Stimulated activated effector memory CD8-positive, alpha-beta T cell treated with anti-CD3 and anti-CD28 coated beads, Interleukin-12 subunit alpha, Interleukin-12 subunit beta, amount 100 ng/mL, for 72 hours (primary cell): ENCODE measurements around the gene FAM184A.

Source experiments
- ATAC-seq: fragments of 150-1000 bp; cut with Tn5 transposase; 2 replicates; pipeline ENCODE4 v1.10.0; 2021
- DNase-seq, 2 donors: peaks; one replicate each; pipeline ENCODE4 v3.0.0; 2021 to 2022; ENCODE audit warnings: low spot score in 2 of 2
- H3K27ac Mint-ChIP-seq: one replicate; pipeline ENCODE4 v1.8.0; 2022; ENCODE audit warnings: mild to moderate bottlenecking, mixed read lengths
- H3K36me3 Mint-ChIP-seq: one replicate; pipeline ENCODE4 v1.8.0; 2022; ENCODE audit warnings: mild to moderate bottlenecking, mixed read lengths
- H3K4me1 Mint-ChIP-seq: one replicate; pipeline ENCODE4 v1.8.0; 2022; ENCODE audit warnings: mixed read lengths
- H3K4me3 Mint-ChIP-seq: one replicate; pipeline ENCODE4 v1.8.0; 2022; ENCODE audit warnings: mild to moderate bottlenecking, mixed read lengths
- H3K9me3 Mint-ChIP-seq: one replicate; pipeline ENCODE4 v1.8.0; 2022; ENCODE audit warnings: mixed read lengths

Gene FAM184A

DNA sequence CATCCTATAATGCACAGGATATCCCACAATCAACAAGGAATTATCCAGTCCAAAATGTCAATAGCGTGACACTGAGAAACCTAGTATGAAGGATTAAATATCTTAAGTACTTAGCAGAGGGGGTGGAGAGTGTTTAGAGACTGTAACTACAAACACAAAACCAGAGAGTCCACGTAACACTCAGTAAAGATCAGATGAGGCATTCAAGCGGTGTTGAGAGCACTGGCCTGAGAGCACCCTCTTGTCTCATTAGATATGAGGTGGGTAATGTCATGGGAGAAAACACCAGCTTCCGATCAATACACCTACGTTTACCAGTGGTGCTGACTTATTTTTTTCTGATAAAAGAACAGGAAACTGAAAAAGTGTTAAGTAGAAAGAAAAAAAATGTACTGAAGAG lies 2.3 kb downstream of the FAM184A start:
- peak; percentile 57 for ATAC-seq
- Mint-ChIP-seq H3K4me3 (peak overlapping the region; percentile 57), H3K27ac (peak overlapping the region; percentile 29), H3K36me3 (no peaks in the 10 kb centered on the region), H3K4me1 (peaks cover 21% of the 10 kb centered on the region), H3K9me3 (no peaks in the 10 kb centered on the region)
- no peak for DNase-seq

DNA sequence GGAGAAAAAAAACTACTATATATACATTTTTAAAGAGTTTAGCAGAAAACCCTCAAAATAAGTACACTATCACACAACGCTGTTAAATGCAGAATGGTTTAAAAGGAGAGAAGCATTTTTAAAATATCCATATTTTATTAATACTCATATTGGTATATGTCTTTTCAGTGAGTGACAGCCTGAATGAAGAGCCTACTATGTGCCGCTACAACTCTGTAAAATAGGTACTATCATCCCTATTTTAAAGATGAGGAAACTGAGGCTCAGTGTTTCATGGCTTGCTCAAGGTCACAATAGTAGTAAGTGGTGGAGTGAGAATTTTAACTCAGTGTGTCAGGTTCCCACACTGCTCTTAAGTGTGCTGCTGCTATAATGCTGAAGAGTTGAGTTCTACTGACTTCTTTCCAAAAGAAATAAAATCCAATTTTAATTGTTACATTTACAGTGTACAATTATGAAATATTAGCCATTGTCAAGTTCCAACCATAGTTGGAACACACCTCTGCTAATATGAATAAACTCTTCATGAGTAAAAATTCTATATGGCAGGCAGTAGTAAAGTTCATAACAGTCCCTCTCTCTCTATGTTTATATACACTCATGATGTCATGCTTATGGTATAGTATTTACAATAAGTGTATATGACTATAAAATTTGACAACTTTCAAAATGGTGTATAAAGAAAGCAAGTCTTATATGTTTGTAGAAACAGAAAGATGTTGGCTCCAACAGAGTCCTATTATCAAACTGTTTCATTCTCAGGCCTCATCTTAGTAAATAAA lies 3.1 kb downstream of the FAM184A start:
- H3K9me3 Mint-ChIP-seq: no peaks in the 10 kb centered on the region
- no peaks in the 10 kb centered on the region for H3K36me3 Mint-ChIP-seq
- ATAC-seq: no peak
- H3K27ac Mint-ChIP-seq: no peak overlapping the region
- H3K4me1 Mint-ChIP-seq: peaks cover 21% of the 10 kb centered on the region
- H3K4me3 Mint-ChIP-seq: peak overlapping the region; percentile 57
- no peak for DNase-seq

GRCh38 chr6:119073307-119074051 lies 5.0 kb downstream of the FAM184A start:
- ATAC-seq (no peak), DNase-seq (no peak)
- Mint-ChIP-seq H3K9me3 (no peaks in the 10 kb centered on the region), H3K27ac (peak overlapping the region; percentile 26), H3K4me1 (peaks cover 12% of the 10 kb centered on the region), H3K36me3 (no peaks in the 10 kb centered on the region), H3K4me3 (no peak overlapping the region)

DNA sequence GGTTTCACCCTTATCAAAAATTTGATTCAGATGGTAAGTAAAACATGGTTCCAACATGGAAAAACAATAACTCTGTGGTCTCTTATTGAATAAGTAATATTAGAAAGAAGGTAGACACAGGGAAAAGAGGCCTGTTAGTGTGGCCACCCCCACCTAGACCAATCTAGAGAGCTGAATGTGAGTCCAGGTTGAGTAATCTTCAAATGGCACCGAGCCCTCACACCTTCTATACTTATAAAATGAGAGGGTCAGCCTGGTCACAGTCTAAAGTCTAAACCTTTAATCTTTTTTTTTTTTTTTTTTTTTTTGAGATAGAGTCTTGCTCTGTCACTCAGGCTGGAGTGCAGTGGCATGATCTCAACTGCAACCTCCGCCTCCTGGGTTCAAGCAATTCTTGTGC lies 6.9 kb downstream of the FAM184A start:
- Mint-ChIP-seq H3K9me3 (no peaks in the 10 kb centered on the region), H3K4me1 (no peaks in the 10 kb centered on the region), H3K27ac (no peak overlapping the region), H3K36me3 (no peaks in the 10 kb centered on the region), H3K4me3 (no peak overlapping the region)
- DNase-seq (no peak), ATAC-seq (no peak)

- Mint-ChIP-seq H3K9me3 (no peaks in the 10 kb centered on the region), H3K4me3 (no peak overlapping the region), H3K36me3 (no peaks in the 10 kb centered on the region), H3K4me1 (no peaks in the 10 kb centered on the region), H3K27ac (no peak overlapping the region)
- DNase-seq (no peak), ATAC-seq (no peak)
These were observed 11.4 kb downstream of the FAM184A start for GRCh38 chr6:119067091-119067490.

DNA sequence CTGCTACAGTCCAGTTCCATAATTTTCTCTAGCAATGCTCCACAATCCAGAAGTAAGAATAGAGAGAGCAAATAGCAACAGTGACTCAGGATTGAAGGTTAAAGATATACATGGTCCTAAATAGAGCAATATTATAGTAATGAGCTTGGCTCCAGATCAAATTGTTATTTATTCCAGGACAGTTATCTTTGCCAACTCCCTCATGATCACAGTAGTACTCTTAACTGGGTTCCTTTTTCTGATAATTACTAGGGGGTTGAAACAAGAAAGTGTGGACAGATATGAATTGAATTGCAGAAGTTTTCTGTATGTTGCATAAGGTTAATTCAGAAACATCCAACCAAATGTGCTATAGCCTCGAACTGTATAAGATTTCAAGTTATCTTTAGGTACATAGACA lies 11.9 kb downstream of the FAM184A start:
- no peak for ATAC-seq
- DNase-seq: no peak
- H3K4me3 Mint-ChIP-seq: no peak overlapping the region
- H3K9me3 Mint-ChIP-seq: no peaks in the 10 kb centered on the region
- H3K27ac Mint-ChIP-seq: no peak overlapping the region
- H3K36me3 Mint-ChIP-seq: no peaks in the 10 kb centered on the region
- H3K4me1 Mint-ChIP-seq: no peaks in the 10 kb centered on the region

GRCh38 chr6:119065955-119066354 lies 12.5 kb downstream of the FAM184A start:
- no peaks in the 10 kb centered on the region for H3K36me3 Mint-ChIP-seq
- no peaks in the 10 kb centered on the region for H3K9me3 Mint-ChIP-seq
- ATAC-seq (no peak), DNase-seq (no peak)
- H3K4me3 Mint-ChIP-seq: no peak overlapping the region
- H3K4me1 Mint-ChIP-seq: no peaks in the 10 kb centered on the region
- H3K27ac Mint-ChIP-seq: no peak overlapping the region

DNA sequence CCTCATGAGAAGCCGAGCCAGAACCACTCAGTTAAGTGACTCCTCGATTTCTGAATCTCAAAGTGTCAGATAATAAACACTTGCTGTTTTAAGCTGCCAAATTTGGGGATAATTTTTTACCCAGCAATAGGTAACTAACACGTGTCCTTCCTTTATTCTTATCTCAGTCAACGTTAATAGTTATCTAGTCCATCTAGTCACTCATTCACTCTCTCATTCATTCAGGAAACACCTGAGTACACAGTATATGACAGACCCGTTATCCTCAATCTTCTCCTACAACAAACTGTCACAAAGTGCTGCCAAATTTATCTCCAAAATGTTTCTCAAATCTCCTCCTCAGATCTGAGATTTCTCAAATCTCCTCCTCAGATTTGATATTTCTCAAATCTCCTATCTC lies 13.1 kb downstream of the FAM184A start:
- DNase-seq (no peak), ATAC-seq (no peak)
- H3K4me1 Mint-ChIP-seq: no peaks in the 10 kb centered on the region
- H3K27ac Mint-ChIP-seq: no peak overlapping the region
- H3K36me3 Mint-ChIP-seq: no peaks in the 10 kb centered on the region
- no peaks in the 10 kb centered on the region for H3K9me3 Mint-ChIP-seq
- H3K4me3 Mint-ChIP-seq: no peak overlapping the region

GRCh38 chr6:119063491-119063890 lies 15.0 kb downstream of the FAM184A start:
- no peaks in the 10 kb centered on the region for H3K4me1 Mint-ChIP-seq
- ATAC-seq (no peak), DNase-seq (no peak)
- H3K4me3 Mint-ChIP-seq: no peak overlapping the region
- H3K9me3 Mint-ChIP-seq: no peaks in the 10 kb centered on the region
- H3K27ac Mint-ChIP-seq: no peak overlapping the region
- H3K36me3 Mint-ChIP-seq: no peaks in the 10 kb centered on the region

- H3K9me3 Mint-ChIP-seq: no peaks in the 10 kb centered on the region
- H3K4me1 Mint-ChIP-seq: no peaks in the 10 kb centered on the region
- H3K4me3 Mint-ChIP-seq: no peak overlapping the region
- H3K36me3 Mint-ChIP-seq: no peaks in the 10 kb centered on the region
- no peak for ATAC-seq
- H3K27ac Mint-ChIP-seq: no peak overlapping the region
- no peak for DNase-seq
These were observed 17.2 kb downstream of the FAM184A start for GRCh38 chr6:119061215-119061614.

DNA sequence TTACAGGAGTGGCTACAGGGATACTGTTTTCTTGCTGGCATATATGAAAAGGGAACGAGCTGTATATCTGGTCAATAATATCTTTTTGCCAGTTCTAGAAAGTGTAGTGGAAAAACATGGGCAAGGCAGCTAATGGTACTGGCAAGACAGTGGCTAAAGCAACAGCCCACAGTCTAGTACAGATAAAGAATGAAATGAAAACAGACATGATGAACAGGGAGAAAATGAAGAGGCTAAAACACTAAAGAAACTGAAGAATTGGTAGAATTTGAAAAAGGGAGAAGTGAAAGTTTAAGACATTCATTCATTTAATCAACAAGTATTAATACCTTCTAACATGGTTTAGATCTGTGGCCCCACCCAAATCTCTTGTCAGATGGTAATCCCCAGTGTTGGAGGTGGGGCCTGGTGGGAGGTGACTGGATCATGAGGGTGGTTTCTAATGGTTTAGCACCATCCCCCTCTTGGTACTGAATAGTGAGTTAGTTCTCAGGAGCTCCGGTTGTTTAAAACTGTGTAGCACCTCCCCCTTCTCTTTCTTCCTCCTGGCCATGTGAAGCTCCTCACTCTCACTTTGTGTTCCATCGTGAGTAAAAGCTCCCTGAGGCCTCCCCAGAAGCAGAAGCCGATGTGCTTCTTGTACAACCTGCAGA lies 18.1 kb downstream of the FAM184A start:
- H3K27ac Mint-ChIP-seq: no peak overlapping the region
- no peaks in the 10 kb centered on the region for H3K4me1 Mint-ChIP-seq
- H3K4me3 Mint-ChIP-seq: no peak overlapping the region
- DNase-seq: no peak
- H3K36me3 Mint-ChIP-seq: no peaks in the 10 kb centered on the region
- ATAC-seq: peak; percentile 36
- H3K9me3 Mint-ChIP-seq: no peaks in the 10 kb centered on the region

DNA sequence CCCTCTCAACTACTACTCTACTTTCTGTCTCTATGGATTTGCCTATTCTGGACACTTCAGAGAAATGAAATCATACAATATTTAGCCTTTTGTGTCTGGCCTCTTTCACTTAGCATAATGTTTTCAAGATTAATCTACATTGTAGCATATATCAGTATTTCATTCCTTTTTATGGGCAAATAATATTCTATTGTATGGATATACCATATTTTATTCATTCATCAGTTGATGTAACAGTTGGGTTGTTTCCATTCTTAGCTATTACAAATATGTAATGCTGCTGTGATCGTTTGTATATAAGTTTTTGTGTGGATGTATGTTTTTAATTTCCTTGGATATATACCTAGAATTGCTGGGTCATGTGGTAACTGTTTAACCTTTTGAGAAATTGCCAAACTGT lies 23.4 kb downstream of the FAM184A start:
- Mint-ChIP-seq H3K9me3 (no peaks in the 10 kb centered on the region), H3K36me3 (no peaks in the 10 kb centered on the region), H3K4me1 (peaks cover 19% of the 10 kb centered on the region), H3K27ac (no peak overlapping the region), H3K4me3 (no peak overlapping the region)
- ATAC-seq (no peak), DNase-seq (no peak)

DNA sequence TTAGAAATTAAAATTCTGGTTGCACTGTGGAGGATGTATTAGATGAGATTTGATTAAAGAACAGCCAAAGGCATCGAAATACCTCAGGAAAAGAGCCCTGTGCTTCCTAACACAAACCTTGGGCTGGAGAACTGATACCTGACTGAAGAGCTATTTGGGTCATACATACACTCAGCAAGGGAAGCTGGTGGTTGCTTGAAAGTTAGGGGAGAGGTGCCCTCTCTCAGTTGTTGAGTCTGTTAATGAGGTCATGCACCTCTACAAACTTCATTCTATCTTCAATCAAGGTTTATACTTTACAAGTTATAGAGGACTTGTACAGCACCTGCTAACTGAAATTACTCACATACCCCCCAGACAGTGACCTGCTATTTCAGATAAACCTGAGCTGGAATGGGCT lies 25.5 kb downstream of the FAM184A start:
- H3K27ac Mint-ChIP-seq: no peak overlapping the region
- ATAC-seq (peak; percentile 65), DNase-seq (no peak)
- no peaks in the 10 kb centered on the region for H3K36me3 Mint-ChIP-seq
- no peaks in the 10 kb centered on the region for H3K9me3 Mint-ChIP-seq
- no peak overlapping the region for H3K4me3 Mint-ChIP-seq
- peaks cover 19% of the 10 kb centered on the region for H3K4me1 Mint-ChIP-seq

DNA sequence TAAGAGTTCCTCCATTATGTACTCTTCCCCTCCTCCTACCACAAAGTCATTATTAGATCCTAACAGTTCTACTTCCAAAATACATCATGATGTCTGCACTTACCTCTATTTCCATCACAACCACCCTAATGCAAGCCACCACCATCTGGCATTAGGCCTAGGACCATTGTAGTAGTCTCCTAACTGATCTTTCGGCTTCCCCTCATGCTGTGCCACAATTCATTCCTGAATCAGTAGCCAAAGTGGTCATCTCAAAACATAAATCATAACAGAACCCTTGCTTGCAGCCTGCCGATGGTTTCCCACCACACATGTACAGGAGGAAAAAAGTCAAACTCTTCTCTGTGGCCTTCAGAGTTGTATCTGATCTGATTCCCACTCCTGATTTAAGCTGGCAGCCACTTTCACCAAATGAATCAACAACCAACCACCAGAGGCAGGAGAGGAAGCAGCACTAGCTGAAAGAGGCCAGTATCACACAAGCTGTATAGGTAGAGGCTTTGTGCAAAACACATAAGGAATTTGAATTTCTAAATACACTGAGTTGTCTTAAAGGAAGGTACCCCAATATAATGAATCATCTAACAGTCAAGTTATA lies 26.1 kb downstream of the FAM184A start:
- ATAC-seq: peak; percentile 95
- no peak overlapping the region for H3K4me3 Mint-ChIP-seq
- H3K9me3 Mint-ChIP-seq: no peaks in the 10 kb centered on the region
- peaks cover 19% of the 10 kb centered on the region for H3K4me1 Mint-ChIP-seq
- no peak overlapping the region for H3K27ac Mint-ChIP-seq
- DNase-seq: peak in 1 of 2 donors; percentile 70
- H3K36me3 Mint-ChIP-seq: no peaks in the 10 kb centered on the region

DNA sequence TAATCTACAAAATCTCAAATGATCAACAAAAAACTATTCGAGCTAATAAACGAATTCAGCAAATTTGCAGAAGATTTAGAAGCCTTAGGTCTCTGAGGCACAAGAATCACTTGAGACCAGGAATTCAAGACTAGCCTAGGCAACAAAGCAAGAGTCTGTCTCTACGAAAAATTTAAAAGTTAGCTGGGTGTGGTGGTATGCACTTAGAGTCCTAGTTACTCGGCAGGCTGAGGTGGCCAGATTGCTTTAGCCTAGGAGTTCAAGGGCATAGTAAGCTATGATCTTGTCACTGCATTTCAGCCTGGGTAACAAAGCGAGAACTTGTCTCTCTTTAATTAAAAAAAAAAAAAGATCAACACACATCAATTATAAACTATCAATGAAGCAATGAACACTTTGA lies 34.2 kb downstream of the FAM184A start:
- DNase-seq: no peak
- H3K9me3 Mint-ChIP-seq: no peaks in the 10 kb centered on the region
- no peak overlapping the region for H3K4me3 Mint-ChIP-seq
- peaks cover 6% of the 10 kb centered on the region for H3K4me1 Mint-ChIP-seq
- H3K27ac Mint-ChIP-seq: no peak overlapping the region
- no peak for ATAC-seq
- H3K36me3 Mint-ChIP-seq: no peaks in the 10 kb centered on the region
